ENCODE measurements around the gene MLX.

GRCh38 chr17:42565523-42566214 lies 1.2 kb upstream of the MLX start:
- TF ChIP-seq POLR2A (IDR thresholded peaks at IDR 0.05) (no peak), CTCF (IDR thresholded peaks at IDR 0.05) (no peak)

Measured in heart left ventricle (tissue), 13 donors.